ENCODE data around the gene ERG.

The ERG gene

GRCh38 chr21:38496224-38496623 lies 2.1 kb downstream of the ERG start:
- no peak for DNase-seq

- no peak for DNase-seq
Observed at GRCh38 chr21:38495696-38496095, 2.6 kb downstream of the ERG start.

GRCh38 chr21:38495242-38495641 lies 3.0 kb downstream of the ERG start:
- DNase-seq, result no peak

- no peak for DNase-seq
Observed at GRCh38 chr21:38494703-38495102, 3.6 kb downstream of the ERG start.

GRCh38 chr21:38494251-38494642 lies 4.0 kb downstream of the ERG start:
- DNase-seq, result no peak

GRCh38 chr21:38493549-38494250 lies 4.6 kb downstream of the ERG start:
- DNase-seq, result no peak

GRCh38 chr21:38492007-38492406 lies 6.3 kb downstream of the ERG start:
- no peak for DNase-seq

GRCh38 chr21:38491536-38491935 lies 6.7 kb downstream of the ERG start:
- DNase-seq, result no peak

- no peak for DNase-seq
Observed at GRCh38 chr21:38490411-38491020, 7.8 kb downstream of the ERG start.

- no peak for DNase-seq
Observed at GRCh38 chr21:38489729-38490128, 8.5 kb downstream of the ERG start.

- DNase-seq, result no peak
Observed at GRCh38 chr21:38489271-38489652, 9.0 kb downstream of the ERG start.

GRCh38 chr21:38488640-38489270 lies 9.5 kb downstream of the ERG start:
- DNase-seq, result peak; percentile 25

- DNase-seq, result peak; percentile 82
Observed at GRCh38 chr21:38487901-38488639, 10.2 kb downstream of the ERG start.

GRCh38 chr21:38486706-38487105 lies 11.6 kb downstream of the ERG start:
- peak; percentile 73 for DNase-seq

GRCh38 chr21:38486221-38486620 lies 12.1 kb downstream of the ERG start:
- DNase-seq, result peak; percentile 94

- DNase-seq, result no peak
Observed at GRCh38 chr21:38479641-38480525, 18.4 kb downstream of the ERG start.

- DNase-seq, result no peak
Observed at GRCh38 chr21:38478782-38479181, 19.5 kb downstream of the ERG start.

GRCh38 chr21:38477226-38477625 lies 21.1 kb downstream of the ERG start:
- DNase-seq, result no peak

GRCh38 chr21:38476385-38476784 lies 21.9 kb downstream of the ERG start:
- no peak for DNase-seq

GRCh38 chr21:38475519-38475918 lies 22.8 kb downstream of the ERG start:
- no peak for DNase-seq

GRCh38 chr21:38474796-38475195 lies 23.5 kb downstream of the ERG start:
- DNase-seq, result no peak

- no peak for DNase-seq
Observed at GRCh38 chr21:38474124-38474523, 24.2 kb downstream of the ERG start.

Measured in DMS53 (cell line).